ENCODE data around the gene SULT1B1.

Gene SULT1B1

DNA sequence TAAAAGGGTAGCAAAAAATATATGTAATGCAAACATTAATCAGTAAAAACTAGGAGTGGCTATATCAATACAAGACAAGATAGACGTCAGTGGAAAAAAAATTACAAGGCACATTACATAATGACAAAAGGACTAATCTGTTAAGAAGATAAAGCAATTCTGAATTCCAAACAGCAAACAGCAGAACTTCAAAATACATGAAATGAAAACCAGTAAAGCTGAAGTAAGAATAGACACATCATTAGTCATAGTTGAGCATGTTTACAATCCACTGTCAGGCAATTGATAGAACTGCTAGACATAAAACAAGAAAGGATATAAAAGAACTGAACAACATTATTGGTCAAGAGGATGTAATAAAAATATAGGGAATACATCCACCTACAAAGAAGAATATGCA, 12.2 kb downstream of the SULT1B1 start:
- DNase-seq = no peak

DNA sequence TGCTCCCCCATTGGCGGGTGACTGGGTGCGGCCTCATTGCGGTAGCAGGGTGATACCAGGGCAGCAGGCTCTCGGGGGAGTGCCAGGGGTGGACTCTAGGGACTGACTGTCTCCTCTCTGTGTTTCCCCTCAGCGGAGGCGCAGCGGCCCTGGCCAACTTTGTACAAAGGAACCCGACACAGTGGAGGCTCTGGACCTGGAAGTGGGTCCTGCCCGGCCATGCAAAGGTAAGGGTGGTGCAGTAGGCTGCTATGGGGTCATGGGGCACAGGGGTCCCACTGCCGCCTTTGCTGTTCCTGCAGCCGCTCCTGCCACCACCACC, 16.3 kb downstream of the SULT1B1 start:
- no peak for DNase-seq

DNA sequence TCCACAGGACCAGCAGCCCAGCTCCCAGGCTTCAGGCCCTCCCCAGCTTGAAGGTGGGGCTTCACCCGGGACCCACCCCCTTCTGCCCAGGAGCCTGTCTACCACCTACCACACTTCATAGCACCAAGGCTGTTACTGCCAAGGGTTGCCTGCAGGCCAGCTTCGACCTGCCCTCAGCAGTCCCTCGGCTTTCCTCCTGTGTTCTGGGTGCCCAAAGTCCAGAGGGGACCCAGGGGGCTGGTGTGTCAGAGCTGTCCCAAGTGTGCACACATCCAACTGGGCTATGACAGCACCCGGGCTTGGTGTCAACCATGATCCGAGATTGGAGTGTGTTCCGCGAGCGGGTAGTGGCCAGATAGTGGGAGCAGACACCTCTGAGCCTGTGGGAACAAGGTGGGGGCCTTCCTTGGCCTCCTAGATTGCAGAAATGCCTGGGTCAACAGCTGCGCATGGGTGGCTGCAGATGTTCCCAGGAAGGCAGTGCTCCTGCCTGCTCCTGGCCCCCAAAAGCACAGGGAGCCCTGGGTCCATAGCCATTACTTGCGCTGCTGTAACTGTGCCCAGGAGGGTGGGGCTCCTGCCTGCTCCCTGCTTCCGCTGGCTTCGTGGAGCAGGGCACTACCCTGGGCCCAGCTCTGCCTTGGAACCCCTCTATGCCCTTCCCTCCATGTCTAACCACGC, 16.8 kb downstream of the SULT1B1 start:
- no peak for DNase-seq

DNA sequence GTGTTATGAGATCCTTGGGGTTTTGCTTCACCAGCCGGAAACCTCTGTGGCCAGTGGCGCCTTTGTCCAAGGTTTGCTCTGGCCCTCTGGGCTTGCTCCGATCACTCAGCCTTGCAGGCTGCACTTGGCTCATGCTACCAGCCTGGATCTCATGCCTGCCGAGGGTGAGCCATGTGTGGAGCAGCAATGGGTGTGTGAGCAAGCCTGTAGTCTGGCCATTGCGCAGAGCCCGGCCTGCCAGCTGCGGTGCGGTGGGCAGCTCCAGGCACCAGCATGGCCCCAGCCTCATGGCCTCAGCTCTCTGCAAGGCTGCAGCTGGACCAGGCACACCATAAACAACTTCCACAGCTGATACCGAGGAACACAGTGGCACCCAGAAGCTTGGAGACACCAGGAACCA, 17.8 kb downstream of the SULT1B1 start:
- no peak for DNase-seq

DNA sequence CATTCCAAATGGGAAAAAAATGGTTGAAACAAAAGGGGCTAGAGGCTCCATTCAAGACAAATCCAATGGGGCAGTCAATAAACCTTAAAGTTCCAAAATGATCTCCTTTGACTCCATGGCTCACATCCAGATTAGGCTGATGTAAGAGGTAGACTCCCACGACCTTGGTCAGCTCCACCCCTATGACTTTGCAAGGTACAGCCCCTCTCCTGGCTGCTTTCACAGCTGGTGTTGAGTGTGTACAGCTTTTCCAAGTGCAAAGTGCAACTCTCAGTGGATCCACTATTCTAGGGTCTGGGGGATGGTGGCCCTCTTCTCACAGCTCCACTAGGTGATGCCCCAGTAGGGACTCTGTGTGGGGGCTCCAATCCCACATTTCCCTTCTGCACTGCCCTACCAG, 21.5 kb downstream of the SULT1B1 start:
- no peak for DNase-seq

DNA sequence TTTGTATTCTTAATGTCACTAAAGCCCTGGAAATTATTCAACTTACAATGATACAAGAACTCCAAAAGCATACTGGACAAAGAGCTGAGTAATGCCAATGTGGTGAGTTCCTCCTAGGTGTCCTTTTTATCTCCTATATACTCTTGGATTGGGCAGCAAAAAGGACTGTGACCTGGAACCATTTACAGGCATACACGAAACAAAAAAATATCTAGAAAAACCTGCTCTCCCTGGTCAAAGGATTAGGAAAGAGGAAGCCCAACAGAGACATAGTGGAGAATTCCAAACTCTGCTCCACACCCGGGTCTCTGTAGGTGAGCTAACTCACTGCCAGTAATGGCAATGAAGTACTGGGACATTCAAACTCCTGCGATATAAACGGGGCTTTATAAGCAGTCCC, 25.3 kb downstream of the SULT1B1 start:
- no peak for DNase-seq

DNA sequence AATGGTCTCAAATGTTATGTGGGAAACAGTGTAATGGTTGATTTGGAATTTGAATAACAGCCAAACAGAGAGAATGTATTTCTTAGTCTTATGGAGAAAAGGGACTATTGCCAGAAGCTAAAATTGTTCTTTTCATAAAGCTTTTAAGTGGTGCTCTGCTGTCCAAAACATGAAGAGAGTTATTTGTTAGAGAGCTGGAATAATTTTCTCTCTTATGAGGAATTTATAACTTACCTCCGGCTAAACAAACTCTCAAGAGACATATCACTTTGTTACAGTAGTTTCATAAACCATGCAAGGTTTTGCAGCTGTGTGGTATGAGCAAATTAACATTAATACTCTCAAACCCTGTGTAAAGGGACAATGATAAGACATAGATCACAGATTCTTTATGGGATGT, 28.6 kb downstream of the SULT1B1 start:
- no peak for DNase-seq

DNA sequence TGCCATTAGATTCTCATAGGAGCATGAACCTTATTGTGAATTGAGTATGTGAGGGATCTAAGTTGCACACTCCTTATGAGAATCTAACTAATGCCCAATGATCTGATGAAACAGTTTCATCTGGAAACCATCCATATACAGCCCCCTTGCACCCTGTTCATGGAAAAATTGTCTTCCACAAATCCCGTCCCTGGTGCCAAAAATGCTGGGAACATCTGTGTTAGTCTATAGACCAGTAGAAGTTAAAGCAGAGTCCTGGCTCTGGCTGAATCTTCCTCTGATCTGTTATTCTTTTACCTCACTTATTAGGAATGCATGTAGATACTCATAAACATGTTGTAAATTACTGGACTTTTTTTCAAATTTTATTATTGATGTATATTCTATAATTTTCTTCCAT, 29.2 kb downstream of the SULT1B1 start:
- no peak for DNase-seq

DNA sequence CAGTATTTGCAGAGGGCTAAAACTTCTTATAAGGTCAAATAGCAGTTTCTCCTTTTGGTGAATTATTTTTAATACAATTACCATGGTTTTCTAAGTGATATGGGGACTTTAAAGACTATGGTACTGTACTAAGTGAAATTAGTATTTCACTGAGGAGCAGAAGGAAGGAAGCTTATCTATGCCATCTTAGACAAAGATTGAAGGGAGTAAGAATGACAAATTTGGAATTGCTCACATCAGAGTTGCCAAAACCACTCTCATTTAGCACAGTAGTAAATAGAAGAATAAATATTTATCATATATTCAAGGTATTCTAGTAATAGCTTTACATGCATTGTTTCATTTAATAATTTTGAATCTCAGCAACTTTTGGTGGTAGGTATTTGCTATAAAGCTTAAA, 30.4 kb downstream of the SULT1B1 start:
- DNase-seq = no peak

DNA sequence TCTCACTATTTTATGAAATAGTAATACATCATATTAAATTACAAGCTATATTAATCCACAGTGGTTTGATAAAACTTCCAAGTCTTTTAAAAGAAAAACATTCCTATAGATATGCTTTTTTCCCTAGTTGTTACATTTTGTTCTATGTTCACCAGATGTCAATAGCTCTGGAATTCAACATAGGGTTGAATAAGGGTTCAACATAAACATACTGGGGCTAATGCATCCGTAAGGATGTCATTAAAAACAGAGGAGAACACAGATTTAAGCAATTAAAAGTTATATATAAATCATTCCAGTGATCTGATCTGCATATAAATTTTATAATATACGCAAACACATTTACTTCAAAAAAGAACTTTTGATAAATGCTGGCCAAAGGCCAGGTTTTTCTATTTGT, 32.5 kb downstream of the SULT1B1 start:
- DNase-seq = no peak

DNA sequence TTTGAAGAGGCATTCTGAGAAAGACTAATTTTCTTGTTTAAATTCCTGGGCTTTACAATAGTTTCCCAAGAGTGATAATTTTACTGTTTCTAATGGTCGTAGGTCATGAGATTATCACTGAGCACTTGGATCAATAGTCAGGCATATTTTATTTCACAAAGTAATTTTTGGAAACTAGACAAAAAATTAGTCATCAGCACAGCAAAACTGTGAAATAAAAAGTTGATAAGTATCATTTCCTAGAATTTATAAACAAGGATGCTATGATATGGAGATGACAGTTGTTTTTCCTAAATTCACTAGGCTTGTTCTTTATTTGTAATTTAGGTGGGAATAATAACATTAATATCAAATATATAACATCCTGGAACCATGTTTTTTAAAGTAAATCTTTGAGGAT, 33.0 kb downstream of the SULT1B1 start:
- no peak for DNase-seq

DNA sequence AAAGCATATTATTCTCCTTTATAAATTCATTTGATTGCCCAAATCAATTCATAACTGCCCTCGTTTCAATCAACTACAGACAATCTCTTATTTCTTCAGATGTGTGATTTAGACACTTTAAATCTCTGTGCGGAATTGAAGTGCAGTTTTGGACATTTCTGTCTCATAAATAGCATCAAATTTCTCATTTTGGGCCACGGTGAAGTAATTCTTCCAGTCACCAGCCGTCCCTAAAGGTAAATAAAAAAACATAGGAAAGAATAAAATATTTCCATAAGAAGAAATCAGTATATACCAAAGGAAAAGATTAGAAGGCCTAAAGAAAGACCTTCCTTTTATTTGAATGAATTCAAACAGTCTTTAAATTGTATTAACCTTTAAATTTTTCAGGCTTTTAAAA, 33.4 kb downstream of the SULT1B1 start:
- no peak for DNase-seq

DNA sequence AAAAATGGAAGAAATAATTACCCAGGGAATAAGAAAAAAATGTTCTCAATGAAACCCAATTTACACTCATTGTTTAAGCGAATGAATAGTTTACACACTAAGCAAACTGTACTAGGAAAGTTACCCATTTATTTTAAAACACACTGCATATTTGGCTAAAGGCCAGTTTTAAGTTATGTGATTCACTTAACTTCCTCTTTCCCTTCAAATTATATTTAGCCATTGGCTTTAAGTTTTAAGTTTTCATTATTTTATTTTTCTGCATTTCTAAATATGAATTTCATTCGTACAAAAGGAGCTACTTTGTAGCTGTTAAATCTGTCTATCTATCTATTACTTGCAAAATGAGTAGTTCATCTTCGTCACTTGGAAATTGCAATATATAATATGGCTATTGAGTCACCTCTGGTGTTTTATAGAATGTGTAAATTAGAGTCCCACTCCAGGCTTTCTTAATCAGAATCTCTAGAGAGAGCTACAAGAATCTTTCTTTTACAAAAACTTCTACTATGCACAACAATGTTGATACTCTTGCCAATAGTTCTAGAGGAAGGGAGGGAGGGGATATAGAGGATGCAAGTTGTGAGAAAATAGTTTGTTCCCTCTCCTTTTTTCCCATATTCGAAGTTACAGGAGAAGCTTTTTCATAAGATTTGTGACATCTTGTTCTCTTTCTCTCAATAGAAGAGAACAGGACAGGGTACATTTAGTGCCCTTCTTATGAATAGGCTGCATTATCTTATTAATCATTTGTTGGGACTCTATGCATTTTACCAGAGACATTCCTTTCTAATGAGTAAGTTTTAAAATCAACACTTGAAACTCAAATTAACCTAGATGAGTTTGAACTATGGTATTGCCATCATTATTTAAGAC, 41.8 kb downstream of the SULT1B1 start:
- no peak for DNase-seq

DNA sequence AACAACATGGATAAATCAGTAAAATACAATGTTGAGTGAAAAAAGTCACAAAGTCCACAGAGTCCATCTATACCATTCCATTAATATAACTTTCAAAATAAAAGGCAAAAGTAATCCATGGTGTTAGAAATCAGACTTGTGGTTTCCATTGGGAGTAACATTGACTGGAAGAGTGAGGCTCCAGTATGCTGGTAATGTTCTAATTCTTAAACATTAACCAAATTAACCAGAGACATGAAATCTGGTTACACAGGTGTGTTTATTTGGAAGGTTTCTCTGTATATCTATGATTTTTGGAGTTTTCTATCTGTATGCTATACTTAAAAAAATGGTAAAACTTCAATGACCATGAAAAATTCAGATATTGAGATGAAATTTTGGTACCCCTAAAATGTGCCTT, 42.6 kb downstream of the SULT1B1 start:
- no peak for DNase-seq

DNA sequence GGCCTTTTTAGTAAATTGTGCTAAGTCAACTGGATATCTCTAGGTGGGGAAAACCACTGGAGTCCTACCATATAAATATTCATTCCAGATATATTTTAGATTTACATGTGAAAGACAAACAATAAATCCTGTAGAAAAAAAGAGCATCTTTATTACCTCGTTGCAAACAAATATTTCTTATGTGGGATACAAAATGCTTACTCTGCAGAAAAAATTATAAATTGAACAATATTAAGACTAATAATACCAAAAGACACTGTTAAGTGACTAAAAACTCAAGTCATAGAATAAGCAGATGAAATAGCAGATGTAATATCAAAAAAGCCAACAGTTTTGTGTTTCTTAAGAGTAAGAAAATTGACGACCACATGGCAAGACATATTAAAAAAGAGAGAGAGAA, 43.8 kb downstream of the SULT1B1 start:
- DNase-seq = no peak

DNA sequence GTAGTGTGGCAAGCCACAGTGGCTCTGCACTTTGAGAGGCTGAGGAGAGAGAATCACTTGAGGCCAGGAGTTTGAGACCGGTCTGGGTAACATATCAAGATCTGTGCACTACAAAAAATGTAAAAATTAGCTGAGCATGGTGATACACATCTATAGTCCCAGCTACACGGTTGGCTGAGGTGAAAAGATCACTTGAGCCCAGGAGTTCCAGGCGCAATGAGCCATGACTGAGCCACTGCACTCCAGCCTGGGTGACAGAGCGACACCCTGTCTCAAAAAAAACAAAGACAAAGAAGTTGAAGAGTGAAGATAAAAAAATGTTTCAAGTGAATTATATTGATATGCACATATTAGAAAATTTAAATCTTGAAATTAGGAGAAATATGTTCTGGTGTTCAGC, 46.3 kb downstream of the SULT1B1 start:
- DNase-seq = no peak

DNA sequence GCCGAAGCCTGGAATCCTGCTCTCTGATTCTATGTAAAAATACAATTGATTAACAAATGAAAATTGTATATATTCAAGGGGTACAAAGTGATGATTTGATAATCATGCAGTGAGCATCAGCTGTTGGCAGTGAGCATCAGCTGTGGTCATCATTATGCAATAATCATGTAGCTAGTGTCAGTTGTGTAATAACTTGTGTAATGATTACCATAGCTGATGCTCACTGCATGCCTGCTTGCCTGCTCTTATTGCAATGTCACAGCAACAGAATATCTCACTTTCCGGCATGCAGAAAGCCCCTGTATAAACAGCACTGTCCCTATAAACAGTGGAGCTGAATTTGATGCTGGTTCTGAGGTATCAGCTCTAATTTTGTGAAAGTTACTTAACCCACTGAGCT, 46.8 kb downstream of the SULT1B1 start:
- no peak for DNase-seq

DNA sequence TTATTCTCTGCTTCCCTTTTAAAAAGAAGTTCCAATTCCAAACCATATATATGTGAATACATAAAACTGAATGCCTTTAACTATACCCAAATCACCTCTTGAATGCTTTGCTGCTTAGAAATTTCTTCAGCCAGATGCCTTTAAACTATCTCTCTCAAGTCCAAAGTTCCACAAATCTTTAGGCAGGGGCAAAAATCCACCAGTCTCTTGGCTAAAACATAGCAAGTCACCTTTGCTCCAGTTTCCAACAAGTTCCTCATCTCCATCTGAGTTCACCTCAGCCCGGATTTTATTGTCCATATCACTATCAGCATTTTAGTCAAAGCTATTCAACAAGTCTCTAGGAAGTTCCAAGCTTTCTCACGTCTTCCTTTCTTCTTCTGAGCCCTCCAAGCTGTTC, 49.8 kb downstream of the SULT1B1 start:
- DNase-seq = no peak

DNA sequence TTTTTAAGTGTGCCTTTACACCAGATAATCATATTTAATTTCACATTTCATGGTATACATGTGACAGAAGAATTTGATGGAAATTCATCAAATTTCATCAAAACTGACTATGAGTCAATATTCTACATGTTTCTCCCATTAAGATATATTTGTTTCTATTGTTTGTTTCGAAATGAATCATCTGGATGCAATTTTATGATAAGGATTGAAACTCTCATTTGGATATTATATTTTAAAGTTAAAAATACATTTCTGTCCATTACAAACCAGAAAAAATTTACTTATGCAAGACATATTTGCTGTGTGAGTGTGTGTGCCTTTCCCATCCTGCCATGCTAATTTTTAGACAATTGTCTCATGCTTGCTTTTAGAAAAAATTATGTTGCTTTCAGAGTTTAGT, 52.2 kb downstream of the SULT1B1 start:
- no peak for DNase-seq

DNA sequence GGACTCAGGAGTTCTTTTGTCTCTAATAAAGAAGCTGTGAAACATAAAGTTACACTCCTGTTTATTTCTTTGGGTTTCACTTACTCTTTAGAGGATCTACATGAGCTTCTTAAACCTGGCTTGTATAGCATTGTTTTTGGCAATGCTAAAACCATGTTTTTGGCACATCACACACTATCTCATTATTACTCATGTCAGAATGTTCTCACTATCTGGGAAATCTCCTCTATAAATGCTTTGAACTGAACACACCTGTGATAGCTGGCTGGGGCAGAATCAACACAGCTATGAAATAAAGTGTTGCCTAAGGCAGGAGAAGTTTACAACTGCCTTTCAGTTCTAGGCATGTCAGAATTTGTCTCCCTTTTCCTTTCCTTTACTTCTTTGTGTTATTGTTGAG, 52.6 kb downstream of the SULT1B1 start:
- no peak for DNase-seq

DNA sequence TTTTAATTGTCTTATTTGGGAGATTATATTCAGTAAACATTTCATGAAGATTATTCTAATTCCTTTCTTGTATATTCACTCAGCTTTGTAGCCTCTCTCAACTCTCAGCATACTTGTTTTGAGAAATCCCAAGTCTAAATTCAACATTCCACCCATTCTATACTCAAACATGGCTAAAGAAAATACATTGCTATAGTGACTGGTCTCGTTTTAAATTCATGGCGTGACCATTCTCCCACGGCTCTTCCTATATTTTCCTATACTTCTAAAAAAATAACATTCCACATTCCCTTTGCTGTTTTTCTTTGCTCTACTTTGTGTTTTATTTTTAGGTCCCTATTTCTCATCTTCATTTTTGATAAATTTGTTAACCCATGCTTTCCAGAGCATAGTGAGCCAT, 58.2 kb downstream of the SULT1B1 start:
- no peak for DNase-seq

DNA sequence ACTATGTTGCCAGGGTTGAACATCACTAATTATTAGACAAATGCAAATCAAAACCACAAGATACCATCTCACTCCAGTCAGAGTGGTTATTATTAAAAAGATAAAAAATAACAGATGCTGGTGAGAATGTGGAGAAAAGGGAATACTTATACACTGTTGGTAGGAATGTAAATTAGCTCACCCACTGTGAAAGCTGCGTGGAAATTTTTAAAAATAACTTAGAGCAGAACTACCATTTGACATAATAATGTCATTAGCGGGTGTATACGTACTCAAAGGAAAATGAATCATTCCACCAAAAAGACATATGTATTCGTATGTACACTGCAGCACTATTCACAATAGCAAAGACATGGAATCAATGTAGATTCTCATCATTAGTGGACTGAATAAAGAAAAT, 58.7 kb downstream of the SULT1B1 start:
- no peak for DNase-seq

DNA sequence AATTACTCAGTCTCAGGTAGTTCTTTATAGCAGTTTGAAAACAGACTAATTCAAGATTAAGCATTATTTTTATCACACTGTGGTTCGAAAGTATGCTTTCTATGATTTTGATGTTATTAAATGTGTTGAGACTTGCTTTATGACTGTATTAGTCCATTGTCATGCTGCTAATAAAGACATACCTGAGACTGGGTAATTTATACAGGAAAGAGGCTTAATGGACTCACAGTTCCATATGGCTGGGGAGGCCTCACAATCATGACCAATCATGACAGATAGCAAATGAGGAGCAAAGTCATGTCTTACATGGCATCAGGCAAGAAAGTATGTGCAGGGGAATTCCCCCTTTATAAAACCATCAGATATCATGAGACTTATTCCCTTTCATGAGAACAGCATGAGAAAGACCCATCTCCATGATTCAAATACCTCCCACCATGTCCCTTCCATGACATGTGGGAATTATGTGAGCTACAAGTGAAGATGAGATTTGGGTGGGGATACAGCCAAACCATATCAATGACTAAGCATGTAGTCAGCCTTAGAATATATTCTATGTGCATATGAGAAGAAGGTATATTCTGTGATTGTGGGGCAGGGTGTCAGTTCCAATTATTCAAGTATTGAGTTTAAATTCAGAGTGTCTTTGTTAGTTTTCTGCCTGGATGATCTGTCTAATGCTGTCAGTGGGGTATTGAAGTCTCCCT, 62.7 kb downstream of the SULT1B1 start:
- DNase-seq = no peak

DNA sequence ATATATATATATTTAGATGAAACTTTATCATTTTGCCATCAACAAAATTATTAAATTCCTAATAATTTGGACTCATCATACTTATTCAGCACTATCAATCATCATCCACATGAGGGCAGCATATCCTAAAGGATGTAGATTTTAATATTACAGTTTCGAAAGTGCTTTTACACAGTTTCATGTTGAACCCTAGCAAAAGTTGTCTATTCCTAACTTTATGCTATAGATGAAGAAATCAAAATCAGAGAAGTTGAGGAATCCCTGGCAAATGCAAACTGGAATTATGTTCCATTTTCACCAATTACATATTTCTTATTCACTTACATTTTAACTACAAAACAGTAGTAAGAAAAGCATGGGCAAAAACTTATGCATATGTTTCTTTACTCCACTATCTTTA, 70.8 kb downstream of the SULT1B1 start:
- DNase-seq = no peak
